ENCODE results near the gene TENM3.

Gene TENM3

GRCh38 chr4:182684796-182685195 lies 441.6 kb downstream of the TENM3 start:
- DNase-seq (ENCODE audit: low read depth): no peak

GRCh38 chr4:182688081-182688480 lies 444.9 kb downstream of the TENM3 start:
- DNase-seq (ENCODE audit: low read depth): no peak

- DNase-seq (ENCODE audit: low read depth): no peak
These were observed 451.3 kb downstream of the TENM3 start for GRCh38 chr4:182694551-182694950.

- no peak for DNase-seq (ENCODE audit: low read depth)
These were observed 451.8 kb downstream of the TENM3 start for GRCh38 chr4:182695009-182695408.

GRCh38 chr4:182695842-182696241 lies 452.6 kb downstream of the TENM3 start:
- no peak for DNase-seq (ENCODE audit: low read depth)

GRCh38 chr4:182697094-182697493 lies 453.9 kb downstream of the TENM3 start:
- no peak for DNase-seq (ENCODE audit: low read depth)

GRCh38 chr4:182698212-182698611 lies 455.0 kb downstream of the TENM3 start:
- DNase-seq (ENCODE audit: low read depth): no peak

- DNase-seq (ENCODE audit: low read depth): no peak
These were observed 456.0 kb downstream of the TENM3 start for GRCh38 chr4:182699201-182699600.

- peak; percentile 3 for DNase-seq (ENCODE audit: low read depth)
These were observed 456.6 kb downstream of the TENM3 start for GRCh38 chr4:182699795-182700194.

- no peak for DNase-seq (ENCODE audit: low read depth)
These were observed 457.4 kb downstream of the TENM3 start for GRCh38 chr4:182700362-182701160.

GRCh38 chr4:182704077-182704476 lies 460.9 kb downstream of the TENM3 start:
- no peak for DNase-seq (ENCODE audit: low read depth)

GRCh38 chr4:182704948-182705347 lies 461.7 kb downstream of the TENM3 start:
- DNase-seq (ENCODE audit: low read depth): no peak

GRCh38 chr4:182705389-182705788 lies 462.2 kb downstream of the TENM3 start:
- DNase-seq (ENCODE audit: low read depth): no peak

GRCh38 chr4:182711211-182711610 lies 468.0 kb downstream of the TENM3 start:
- DNase-seq (ENCODE audit: low read depth): no peak

GRCh38 chr4:182715548-182715947 lies 472.3 kb downstream of the TENM3 start:
- DNase-seq (ENCODE audit: low read depth): no peak

GRCh38 chr4:182716192-182716591 lies 473.0 kb downstream of the TENM3 start:
- DNase-seq (ENCODE audit: low read depth): no peak

GRCh38 chr4:182717788-182718583 lies 474.8 kb downstream of the TENM3 start:
- no peak for DNase-seq (ENCODE audit: low read depth)

GRCh38 chr4:182724414-182724813 lies 481.2 kb downstream of the TENM3 start:
- peak; percentile 21 for DNase-seq (ENCODE audit: low read depth)

GRCh38 chr4:182729516-182729915 lies 486.3 kb downstream of the TENM3 start:
- DNase-seq (ENCODE audit: low read depth): no peak

- DNase-seq (ENCODE audit: low read depth): no peak
These were observed 487.6 kb downstream of the TENM3 start for GRCh38 chr4:182730791-182731190.

GRCh38 chr4:182736207-182736606 lies 493.0 kb downstream of the TENM3 start:
- DNase-seq (ENCODE audit: low read depth): no peak

- DNase-seq (ENCODE audit: low read depth): no peak
These were observed 495.3 kb downstream of the TENM3 start for GRCh38 chr4:182738283-182739047.

- no peak for DNase-seq (ENCODE audit: low read depth)
These were observed 497.1 kb downstream of the TENM3 start for GRCh38 chr4:182740256-182740655.

Data from fibroblast of gingiva (primary cell).